Measurements from ENCODE around the gene MRS2.

Gene MRS2

GRCh38 chr6:24445704-24446103 lies 43.0 kb downstream of the MRS2 start:
- no peak for TF ChIP-seq CTCF (IDR thresholded peaks at IDR 0.05; ENCODE audit: low read depth, low read length, missing control alignments)
- no peak overlapping the region for H3K4me3 ChIP-seq (ENCODE audit: low read depth, low read length)
- no peak for DNase-seq (ENCODE audit: low read depth)

GRCh38 chr6:24446670-24447069 lies 43.9 kb downstream of the MRS2 start:
- DNase-seq (ENCODE audit: low read depth) = no peak
- no peak for TF ChIP-seq CTCF (IDR thresholded peaks at IDR 0.05; ENCODE audit: low read depth, low read length, missing control alignments)

GRCh38 chr6:24448396-24448795 lies 45.7 kb downstream of the MRS2 start:
- no peak for TF ChIP-seq CTCF (IDR thresholded peaks at IDR 0.05; ENCODE audit: low read depth, low read length, missing control alignments)
- no peak overlapping the region for H3K4me3 ChIP-seq (ENCODE audit: low read depth, low read length)
- DNase-seq (ENCODE audit: low read depth) = no peak

More at GRCh38 chr6:24446670-24447069, 43.9 kb downstream of the MRS2 start:
- H3K4me3 ChIP-seq (ENCODE audit: low read depth, low read length) = no peak overlapping the region

GRCh38 chr6:24448828-24449525 lies 46.2 kb downstream of the MRS2 start:
- DNase-seq (ENCODE audit: low read depth) = no peak
- no peak for TF ChIP-seq CTCF (IDR thresholded peaks at IDR 0.05; ENCODE audit: low read depth, low read length, missing control alignments)
- H3K4me3 ChIP-seq (ENCODE audit: low read depth, low read length) = no peak overlapping the region

- no peak for DNase-seq (ENCODE audit: low read depth)
- TF ChIP-seq CTCF (IDR thresholded peaks at IDR 0.05; ENCODE audit: low read depth, low read length, missing control alignments) = no peak
- H3K4me3 ChIP-seq (ENCODE audit: low read depth, low read length) = no peak overlapping the region
These were observed 49.0 kb downstream of the MRS2 start for GRCh38 chr6:24451581-24452388.

- TF ChIP-seq CTCF (IDR thresholded peaks at IDR 0.05; ENCODE audit: low read depth, low read length, missing control alignments) = no peak
- H3K4me3 ChIP-seq (ENCODE audit: low read depth, low read length) = no peak overlapping the region
- DNase-seq (ENCODE audit: low read depth) = no peak
These were observed 51.2 kb downstream of the MRS2 start for GRCh38 chr6:24453921-24454320.

All from GM12864 (cell line).